Measurements from ENCODE around the gene MAGED4.
"Not testable (repeated sequence)": the region's sequence is repeated elsewhere in the genome, so short reads cannot be mapped to it uniquely, and the experiment has no call there.

Gene MAGED4, protein sequence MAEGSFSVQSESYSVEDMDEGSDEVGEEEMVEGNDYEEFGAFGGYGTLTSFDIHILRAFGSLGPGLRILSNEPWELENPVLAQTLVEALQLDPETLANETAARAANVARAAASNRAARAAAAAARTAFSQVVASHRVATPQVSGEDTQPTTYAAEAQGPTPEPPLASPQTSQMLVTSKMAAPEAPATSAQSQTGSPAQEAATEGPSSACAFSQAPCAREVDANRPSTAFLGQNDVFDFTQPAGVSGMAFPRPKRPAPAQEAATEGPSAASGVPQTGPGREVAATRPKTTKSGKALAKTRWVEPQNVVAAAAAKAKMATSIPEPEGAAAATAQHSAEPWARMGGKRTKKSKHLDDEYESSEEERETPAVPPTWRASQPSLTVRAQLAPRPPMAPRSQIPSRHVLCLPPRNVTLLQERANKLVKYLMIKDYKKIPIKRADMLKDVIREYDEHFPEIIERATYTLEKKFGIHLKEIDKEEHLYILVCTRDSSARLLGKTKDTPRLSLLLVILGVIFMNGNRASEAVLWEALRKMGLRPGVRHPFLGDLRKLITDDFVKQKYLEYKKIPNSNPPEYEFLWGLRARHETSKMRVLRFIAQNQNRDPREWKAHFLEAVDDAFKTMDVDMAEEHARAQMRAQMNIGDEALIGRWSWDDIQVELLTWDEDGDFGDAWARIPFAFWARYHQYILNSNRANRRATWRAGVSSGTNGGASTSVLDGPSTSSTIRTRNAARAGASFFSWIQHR

DNA sequence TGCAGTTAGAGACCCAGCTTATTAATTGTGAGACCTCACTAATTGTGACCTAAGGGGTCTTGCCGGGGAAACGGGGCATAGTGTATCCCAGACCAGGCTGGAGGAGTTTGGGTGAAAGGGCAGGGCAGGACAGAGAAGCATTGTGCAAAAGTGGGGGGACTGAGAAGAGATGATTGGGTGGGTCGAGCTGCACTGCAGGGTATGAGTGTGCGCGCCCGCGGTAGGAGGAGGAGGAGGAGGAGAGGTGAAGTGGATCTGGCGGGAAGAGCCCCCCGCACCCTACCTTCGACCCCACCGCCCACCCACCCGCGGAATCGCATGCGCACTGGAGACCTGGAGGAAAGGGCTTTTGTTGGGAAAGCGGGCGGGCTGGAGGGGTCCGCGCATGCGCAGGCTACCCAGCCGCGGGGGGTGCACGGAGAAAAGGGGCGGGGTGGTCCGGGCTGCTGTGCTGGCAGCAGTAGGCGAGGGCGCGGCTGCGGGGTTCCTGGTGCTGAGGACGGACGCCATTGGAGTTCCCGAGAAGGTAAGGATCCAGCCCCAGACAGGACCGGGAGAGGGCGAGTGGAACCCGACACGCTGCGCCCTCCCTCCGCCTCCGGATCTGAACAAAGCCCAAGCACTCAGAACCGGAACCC, at the start of gene MAGED4:
MAGED4 (plus strand) TSS at position 449 of the 638 bp plus-strand sequence. CDS start 1,035 bp downstream, outside the sequence.
- not testable (repeated sequence) for DNase-seq

DNA sequence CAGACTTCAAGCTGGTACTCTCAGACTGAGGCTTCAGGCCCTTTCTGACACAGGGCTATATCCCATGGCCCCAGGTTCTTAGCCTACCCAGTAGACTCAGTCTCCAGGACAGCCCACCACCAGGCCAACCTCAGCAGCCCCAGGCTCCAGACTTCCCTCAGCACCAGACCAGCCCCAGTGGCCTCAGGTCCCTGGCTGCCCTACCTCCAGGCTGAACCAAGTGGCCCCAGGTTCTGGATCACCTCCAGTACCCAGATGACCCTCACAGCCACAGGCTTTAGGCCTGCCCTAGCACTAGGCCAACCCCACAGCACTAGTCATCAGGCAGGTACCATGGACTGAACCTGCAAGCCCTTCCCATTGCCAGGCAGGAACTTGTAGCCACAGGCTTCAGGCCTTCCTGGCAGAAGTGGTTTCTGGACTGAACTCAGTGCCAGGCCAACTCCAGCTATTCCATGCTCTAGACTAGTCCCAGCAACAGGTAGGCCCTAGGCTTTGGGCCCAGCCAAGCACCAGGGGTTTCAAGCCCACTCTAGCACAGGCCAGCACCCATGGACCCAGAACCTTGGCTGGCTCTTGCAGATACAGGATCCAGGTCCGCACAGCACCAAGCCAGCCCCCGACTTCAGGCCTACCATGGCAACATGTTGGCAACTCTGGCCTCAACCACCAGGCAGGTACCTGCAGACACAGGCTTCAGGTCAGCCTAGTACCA, 45.7 kb upstream of the MAGED4 start:
- no peak for DNase-seq

DNA sequence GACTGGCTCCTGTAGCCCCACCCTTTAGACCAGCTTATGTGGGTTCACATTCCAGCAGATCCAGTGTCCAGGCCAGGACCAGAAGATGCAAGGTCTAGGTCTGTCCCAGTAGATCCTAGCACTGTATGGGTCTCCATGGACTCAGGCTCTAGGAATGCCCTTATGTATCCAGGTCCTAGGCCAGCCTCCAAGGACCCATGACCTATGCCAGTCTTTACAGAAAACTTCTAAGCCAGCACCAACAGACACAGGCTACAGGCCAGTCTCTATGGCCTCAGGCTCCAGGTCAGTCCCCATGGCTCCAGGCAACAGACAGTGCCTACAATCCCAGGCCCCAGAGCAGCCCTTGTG, 45.2 kb upstream of the MAGED4 start:
- no peak for DNase-seq

- DNase-seq, result no peak
These were observed 44.7 kb upstream of the MAGED4 start for GRCh38 chrX:52140020-52140419.

DNA sequence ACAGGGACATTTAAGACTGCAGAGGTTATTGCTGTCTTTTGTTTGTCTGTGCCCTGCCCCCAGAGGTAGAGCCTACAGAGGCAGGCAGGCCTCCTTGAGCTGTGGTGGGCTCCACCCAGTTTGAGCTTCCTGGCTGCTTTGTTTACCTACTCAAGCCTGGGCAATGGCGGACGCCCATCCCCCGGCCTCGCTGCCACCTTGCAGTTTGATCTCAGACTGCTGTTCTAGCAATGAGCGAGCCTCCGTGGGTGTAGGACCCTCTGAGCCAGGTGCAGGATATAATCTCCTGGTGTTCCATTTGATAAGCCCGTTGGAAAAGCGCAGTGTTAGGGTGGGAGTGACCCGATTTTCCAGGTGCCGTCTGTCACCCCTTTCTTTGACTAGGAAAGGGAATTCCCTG, 34.0 kb upstream of the MAGED4 start:
- not testable (repeated sequence) for DNase-seq

GRCh38 chrX:52160140-52160539, 24.5 kb upstream of the MAGED4 start:
- not testable (repeated sequence) for DNase-seq

- DNase-seq, result no peak
These were observed 17.8 kb upstream of the MAGED4 start for GRCh38 chrX:52166840-52167239.

DNA sequence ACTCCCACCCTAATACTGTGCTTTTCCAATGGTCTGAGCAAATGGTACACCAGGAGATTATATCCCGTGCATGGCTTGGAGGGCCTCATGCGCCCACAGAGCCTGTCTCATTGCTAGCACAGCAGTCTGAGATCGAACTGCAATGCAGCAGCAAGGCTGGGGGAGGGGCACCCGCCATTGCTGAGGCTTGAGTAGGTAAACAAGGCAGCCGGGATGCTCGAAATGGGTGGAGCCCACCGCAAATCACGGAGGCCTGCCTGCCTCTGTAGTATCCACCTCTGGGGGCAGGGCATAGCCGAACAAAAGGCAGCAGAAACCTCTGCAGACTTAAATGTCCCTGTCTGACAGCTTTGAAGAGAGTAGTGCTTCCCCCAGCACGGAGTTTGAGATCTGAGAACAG, 13.6 kb upstream of the MAGED4 start:
- not testable (repeated sequence) for DNase-seq

DNA sequence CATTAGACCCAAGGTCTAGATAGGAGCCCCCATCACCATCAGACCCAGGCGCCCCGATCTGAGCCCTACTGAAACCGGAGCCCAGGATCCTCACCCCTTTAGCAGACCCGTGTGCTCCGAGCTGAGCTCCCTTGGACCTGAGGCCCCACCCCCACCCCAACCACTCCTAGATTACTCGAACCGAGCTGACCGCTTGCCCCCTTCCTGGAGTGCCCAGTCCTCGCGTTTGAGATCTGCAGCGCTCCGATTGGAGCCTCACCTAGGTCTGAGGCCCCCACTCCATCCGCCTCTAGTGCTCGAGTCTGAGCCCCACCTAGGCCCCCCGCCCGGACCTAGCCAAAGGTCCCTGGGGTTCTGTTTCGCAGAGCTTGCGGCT, 378 bp downstream of the MAGED4 start:
- not testable (repeated sequence) for DNase-seq

DNA sequence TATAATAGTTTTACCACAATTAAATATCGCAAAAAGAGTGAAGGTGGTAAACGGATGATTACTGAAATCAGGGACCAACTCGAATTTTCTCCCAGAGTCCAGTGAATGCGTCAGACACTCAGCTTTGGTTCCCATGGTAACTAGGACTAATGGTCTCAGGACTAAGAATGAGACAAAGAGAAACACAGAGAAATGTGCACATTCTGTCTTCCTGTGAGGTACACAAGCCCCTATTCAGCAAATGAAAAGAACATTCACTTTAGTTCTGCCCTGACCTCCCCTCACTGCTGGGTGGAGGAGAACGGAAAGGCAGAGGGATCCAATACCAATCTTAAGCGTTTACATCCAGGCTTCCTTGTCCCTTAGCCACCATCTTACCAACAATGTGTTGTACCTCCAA, 26.7 kb downstream of the MAGED4 start:
- not testable (repeated sequence) for DNase-seq

DNA sequence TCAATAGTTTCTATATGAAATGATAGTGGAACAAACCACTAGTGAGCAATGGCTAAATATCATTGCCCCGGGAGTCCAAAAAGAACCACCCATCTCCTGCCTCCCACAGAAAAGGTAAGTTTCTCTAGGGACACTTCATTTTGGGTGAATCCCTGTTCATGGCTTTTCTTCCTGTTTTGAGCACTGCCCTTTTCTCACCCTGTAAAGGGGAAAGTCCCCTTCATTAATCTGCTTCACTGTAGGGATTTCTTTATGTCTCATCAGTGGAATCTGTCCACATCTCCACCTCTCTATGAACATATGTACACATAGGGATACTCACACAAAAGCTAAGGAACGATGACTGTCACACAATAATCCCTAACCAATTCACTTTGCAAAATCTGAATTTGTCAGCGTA, 28.6 kb downstream of the MAGED4 start:
- no peak for DNase-seq

- DNase-seq, result no peak
These were observed 31.9 kb downstream of the MAGED4 start for GRCh38 chrX:52216541-52216940.

DNA sequence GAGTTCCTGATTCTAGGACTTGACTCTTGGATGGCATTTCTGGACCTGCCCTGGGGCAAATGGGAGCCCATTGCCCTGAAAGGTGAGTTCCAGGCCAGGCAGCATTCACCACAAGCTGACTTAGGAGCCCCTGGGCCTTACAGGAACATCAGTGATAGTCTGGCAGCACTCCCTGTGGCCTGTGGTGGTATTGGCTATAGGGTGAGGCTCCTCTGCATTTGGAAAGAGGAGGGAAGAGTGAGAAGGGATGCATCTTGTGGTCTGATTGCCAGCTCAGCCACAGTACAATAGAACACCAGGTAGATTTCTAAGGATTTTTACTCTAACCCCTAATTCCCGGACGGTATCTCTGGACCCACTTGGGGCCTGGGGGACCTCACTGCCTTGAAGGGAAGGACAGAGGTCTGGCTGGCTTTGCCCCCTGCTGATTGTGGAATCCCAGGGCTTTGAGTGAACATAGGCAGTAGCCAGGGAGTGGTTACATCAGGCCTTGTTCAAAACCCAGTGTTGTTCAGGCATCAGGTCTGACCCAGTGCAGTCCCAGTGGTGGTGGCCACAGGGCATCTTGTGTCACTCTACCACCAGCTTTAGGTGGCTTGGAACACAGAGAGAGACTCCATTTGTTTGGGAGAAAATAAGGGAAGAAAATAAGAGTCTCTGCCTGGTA, 32.9 kb downstream of the MAGED4 start:
- no peak for DNase-seq

DNA sequence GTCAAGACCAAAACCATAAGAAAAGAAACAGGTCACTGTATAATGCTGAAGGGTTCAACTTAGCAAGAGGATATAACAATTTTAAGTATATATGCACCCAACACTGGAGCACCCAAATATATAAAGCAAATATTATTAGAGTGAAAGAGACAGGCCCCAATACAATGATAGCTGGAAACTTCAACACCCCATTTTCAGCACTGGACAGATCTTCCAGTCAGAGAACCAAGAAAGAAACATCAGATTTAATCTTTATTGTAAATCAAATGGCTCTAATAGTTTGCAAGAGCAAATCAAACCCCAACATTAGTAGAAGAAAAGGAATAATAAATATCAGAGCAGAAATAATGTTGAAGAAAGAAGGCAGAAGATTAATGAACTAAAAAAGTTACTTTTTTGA, 36.2 kb downstream of the MAGED4 start:
- no peak for DNase-seq

Measured in AML-193 (cell line).